Smooth muscle cell (in vitro differentiated cells): Measurements from ENCODE around the gene XAB2. TPM values are rescaled to one million over a fixed set of nuclear protein-coding genes. Genes with fewer than 3 reads are reported as not detected.

Source experiments
- DNase-seq: peaks from one replicate; lab custom pipeline; 2025; ENCODE audit not compliant: unreplicated experiment; lab: John Stamatoyannopoulos, UW
- H2AFZ ChIP-seq: fragments of 200-600 bp; sonication (generic); 2 replicates; pipeline ENCODE4 v1.6.0; 2016; ENCODE audit warnings: antibody characterized with exemption, low read depth, mild to moderate bottlenecking
- H3F3A ChIP-seq: fragments of 200-600 bp; sonication (generic); 2 replicates; pipeline ENCODE4 v1.6.0; 2017; ENCODE audit warnings: antibody characterized with exemption, low read depth
- H3K27ac ChIP-seq: fragments of 200-600 bp; sonication (generic); 2 replicates; pipeline ENCODE4 v1.5.1; 2016; ENCODE audit warnings: low read depth, mild to moderate bottlenecking
- H3K27me3 ChIP-seq: fragments of 200-600 bp; sonication (generic); 2 replicates; pipeline ENCODE4 v1.6.1; 2016; ENCODE audit warnings: low read depth, mild to moderate bottlenecking
- H3K36me3 ChIP-seq: fragments of 200-600 bp; sonication (generic); 2 replicates; pipeline ENCODE4 v1.5.1; 2016; ENCODE audit warnings: low read depth
- H3K4me1 ChIP-seq: fragments of 200-600 bp; sonication (generic); 2 replicates; pipeline ENCODE4 v1.5.1; 2016; ENCODE audit warnings: low read depth
- H3K4me2 ChIP-seq: fragments of 200-600 bp; sonication (generic); 2 replicates; pipeline ENCODE4 v1.6.0; 2016; ENCODE audit warnings: mild to moderate bottlenecking
- H3K4me3 ChIP-seq: fragments of 200-600 bp; sonication (generic); 2 replicates; pipeline ENCODE4 v1.5.1; 2016; ENCODE audit warnings: mild to moderate bottlenecking
- H3K79me2 ChIP-seq: fragments of 200-600 bp; sonication (generic); 2 replicates; pipeline ENCODE4 v1.6.0; 2016; ENCODE audit warnings: low read depth, mild to moderate bottlenecking
- H3K9ac ChIP-seq: fragments of 200-600 bp; sonication (generic); 2 replicates; pipeline ENCODE4 v1.6.0; 2016; ENCODE audit warnings: low read depth
- H3K9me3 ChIP-seq: fragments of 200-600 bp; sonication (generic); replicated peaks from 2 replicates; pipeline ENCODE4 v1.5.1; 2016; ENCODE audit warnings: low read depth
- H4K20me1 ChIP-seq: fragments of 200-600 bp; sonication (generic); 2 replicates; pipeline ENCODE4 v1.6.0; 2016; ENCODE audit warnings: low read depth
- CTCF ChIP-seq: fragments of 200-600 bp; sonication (generic); IDR thresholded peaks from 2 replicates; pipeline ENCODE4 v1.5.1; 2017; ENCODE audit warnings: borderline replicate concordance, mild to moderate bottlenecking, antibody characterized with exemption; ENCODE audit not compliant: insufficient read depth, poor library complexity, severe bottlenecking
- WGBS: methylation state at CpG from one replicate; pipeline ENCODE4 v1.1.7; 2016; ENCODE audit warnings: low lambda C conversion rate; 5-methylcytosine and 5-hydroxymethylcytosine counted together
- microRNA-seq: library from miRNA; unstranded; fragments of <30 nt; microRNA quantifications from one replicate; pipeline ENCODE4, GENCODE V29; 2016; ENCODE audit warnings: borderline number of aligned reads
- polyA plus RNA-seq: library from polyadenylated mRNA; unstranded; fragments of >200 nt; fragmentation: Nextera tagmentation; extraction: Ambion mirVana; gene quantifications from 2 replicates; pipeline ENCODE4 v1.2.1, GENCODE V29; 2016
- small RNA-seq: library from RNA; depleted of rRNA; stranded (forward); fragments of <200 nt; gene quantifications from one replicate; pipeline ENCODE3, GENCODE V24; 2014
- total RNA-seq: library from RNA; depleted of rRNA; stranded (reverse); fragments of >200 nt; gene quantifications from 2 replicates; pipeline ENCODE4 v1.2.3, GENCODE V29; 2014

XAB2 gene
- total and polyA plus RNA-seq, 2 experiments from 2014 or later: 26.9 to 36.3 TPM

- H3K4me2 ChIP-seq: no peak overlapping the region
Measured at GRCh38 chr19:7575434-7576040, 53.8 kb downstream of the XAB2 start.

GRCh38 chr19:7570761-7571160 is 58.6 kb downstream of the XAB2 start:
- Histone ChIP-seq H4K20me1 (no peaks in the 10 kb centered on the region), H3K36me3 (no peaks in the 10 kb centered on the region), H2AFZ (no peak overlapping the region), H3K27ac (no peak overlapping the region), H3F3A (no peaks in the 10 kb centered on the region), H3K9ac (no peak overlapping the region), H3K27me3 (no peaks in the 10 kb centered on the region), H3K4me1 (no peaks in the 10 kb centered on the region), H3K4me3 (no peak overlapping the region), H3K9me3 (no peaks in the 10 kb centered on the region), H3K79me2 (no peaks in the 10 kb centered on the region), H3K4me2 (no peak overlapping the region)
- no peak for TF ChIP-seq CTCF
- no peak for DNase-seq
- 91% methylated on average over 5 of the region's 5 CpGs for WGBS

More at GRCh38 chr19:7575434-7576040, 53.8 kb downstream of the XAB2 start:
- no peak for DNase-seq
- Histone ChIP-seq H3F3A (no peaks in the 10 kb centered on the region), H3K4me1 (no peaks in the 10 kb centered on the region), H3K4me3 (no peak overlapping the region), H3K27ac (no peak overlapping the region), H3K27me3 (peaks cover 13% of the 10 kb centered on the region), H2AFZ (no peak overlapping the region), H3K36me3 (no peaks in the 10 kb centered on the region), H3K9me3 (no peaks in the 10 kb centered on the region), H3K79me2 (no peaks in the 10 kb centered on the region), H3K9ac (no peak overlapping the region), H4K20me1 (no peaks in the 10 kb centered on the region)
- 80% methylated on average over 9 of the region's 9 CpGs for WGBS
- no peak for TF ChIP-seq CTCF

Small RNA genes within 50 kb of the gene (microRNA-seq; reads per million reads assigned to microRNA genes)
- gene MIR6792: not detected

Small RNA genes within 50 kb of the gene (small RNA-seq; reads per million reads assigned to genes)
- gene MIR6792: not detected

Other genes starting within 250 kb of the XAB2 start
- 3.8 TPM in 1 of 2 replicates, not detected in the other for gene PEX11G, start 140.5 kb downstream of the XAB2 start, total RNA-seq
- 4.3 and 6.4 TPM in 2 replicates for gene PEX11G, start 140.5 kb downstream of the XAB2 start, polyA plus RNA-seq
- 47.9 and 67.2 TPM in 2 replicates for gene ZNF358, start 113.4 kb downstream of the XAB2 start, total RNA-seq
- gene ZNF358, start 113.4 kb downstream of the XAB2 start, polyA plus RNA-seq: 34.4 and 40.8 TPM in 2 replicates
- 5.5 and 9.8 TPM in 2 replicates for gene MCOLN1, start 106.9 kb downstream of the XAB2 start, total RNA-seq
- gene MCOLN1, start 106.9 kb downstream of the XAB2 start, polyA plus RNA-seq: 19.2 and 35.2 TPM in 2 replicates
- 40.7 and 55.6 TPM in 2 replicates for gene PNPLA6, start 93.8 kb downstream of the XAB2 start, total RNA-seq
- 22.3 and 40.0 TPM in 2 replicates for gene PNPLA6, start 93.8 kb downstream of the XAB2 start, polyA plus RNA-seq
- gene CAMSAP3, start 33.7 kb downstream of the XAB2 start, total RNA-seq: 1.5 and 1.8 TPM in 2 replicates
- gene CAMSAP3, start 33.7 kb downstream of the XAB2 start, polyA plus RNA-seq: 1.4 and 10.7 TPM in 2 replicates
- gene PET100, start 248 bp upstream of the XAB2 start, total RNA-seq: 14.5 and 22.1 TPM in 2 replicates
- 354 and 386 TPM in 2 replicates for gene PET100, start 248 bp upstream of the XAB2 start, polyA plus RNA-seq
- not detected in 2 replicates for gene PCP2, start 4.2 kb upstream of the XAB2 start, total RNA-seq
- gene PCP2, start 4.2 kb upstream of the XAB2 start, polyA plus RNA-seq: 0.35 and 0.56 TPM in 2 replicates
- 11.6 and 17.8 TPM in 2 replicates for gene STXBP2, start 7.6 kb upstream of the XAB2 start, total RNA-seq
- 32.7 and 67.2 TPM in 2 replicates for gene STXBP2, start 7.6 kb upstream of the XAB2 start, polyA plus RNA-seq
- not detected in 2 replicates for gene RETN, start 39.5 kb upstream of the XAB2 start, total RNA-seq
- not detected in 2 replicates for gene RETN, start 39.5 kb upstream of the XAB2 start, polyA plus RNA-seq
- not detected in 2 replicates for gene MCEMP1, start 47.5 kb upstream of the XAB2 start, total RNA-seq
- gene MCEMP1, start 47.5 kb upstream of the XAB2 start, polyA plus RNA-seq: not detected in 2 replicates
- gene TRAPPC5, start 51.3 kb upstream of the XAB2 start, total RNA-seq: 61.4 and 61.8 TPM in 2 replicates
- gene TRAPPC5, start 51.3 kb upstream of the XAB2 start, polyA plus RNA-seq: 166 and 174 TPM in 2 replicates
- not detected in 2 replicates for gene FCER2, start 72.6 kb upstream of the XAB2 start, total RNA-seq
- gene FCER2, start 72.6 kb upstream of the XAB2 start, polyA plus RNA-seq: not detected in 2 replicates
- gene CLEC4G, start 102.6 kb upstream of the XAB2 start, total RNA-seq: not detected in 2 replicates
- not detected in 2 replicates for gene CLEC4G, start 102.6 kb upstream of the XAB2 start, polyA plus RNA-seq
- gene CD209, start 118.0 kb upstream of the XAB2 start, total RNA-seq: not detected in 2 replicates
- not detected in 2 replicates for gene CD209, start 118.0 kb upstream of the XAB2 start, polyA plus RNA-seq
- not detected in 2 replicates for gene CLEC4M, start 133.7 kb upstream of the XAB2 start, total RNA-seq
- not detected in 2 replicates for gene CLEC4M, start 133.7 kb upstream of the XAB2 start, polyA plus RNA-seq
- 8.8 and 10.9 TPM in 2 replicates for gene EVI5L, start 200.7 kb upstream of the XAB2 start, total RNA-seq
- 15.9 and 21.2 TPM in 2 replicates for gene EVI5L, start 200.7 kb upstream of the XAB2 start, polyA plus RNA-seq
- gene PRR36, start 244.8 kb upstream of the XAB2 start, total RNA-seq: 0.13 TPM in 1 of 2 replicates, not detected in the other
- gene PRR36, start 244.8 kb upstream of the XAB2 start, polyA plus RNA-seq: 0.57 and 2.5 TPM in 2 replicates